ENCODE results near the gene FBXO36.

DNA sequence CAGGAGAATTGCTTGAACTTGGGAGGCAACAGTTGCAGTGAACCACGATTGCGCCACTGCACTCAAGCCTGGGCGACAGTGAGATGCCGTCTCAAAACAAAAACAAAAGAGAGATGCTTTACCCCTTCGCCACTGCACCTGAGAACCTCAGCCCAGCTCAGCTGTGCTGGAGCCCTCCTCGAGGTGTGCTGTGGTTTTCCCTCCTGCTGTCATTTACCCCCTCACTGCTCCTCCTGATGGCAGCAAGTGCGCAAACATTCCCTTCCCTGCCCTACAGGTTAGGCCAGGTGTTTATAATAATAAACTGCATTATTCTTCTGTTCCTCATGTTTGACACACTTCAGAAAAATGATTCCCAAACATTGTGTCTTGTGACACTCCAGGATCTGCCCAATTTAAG lies 8.4 kb downstream of the FBXO36 start:
- TF ChIP-seq, protein P1, sequence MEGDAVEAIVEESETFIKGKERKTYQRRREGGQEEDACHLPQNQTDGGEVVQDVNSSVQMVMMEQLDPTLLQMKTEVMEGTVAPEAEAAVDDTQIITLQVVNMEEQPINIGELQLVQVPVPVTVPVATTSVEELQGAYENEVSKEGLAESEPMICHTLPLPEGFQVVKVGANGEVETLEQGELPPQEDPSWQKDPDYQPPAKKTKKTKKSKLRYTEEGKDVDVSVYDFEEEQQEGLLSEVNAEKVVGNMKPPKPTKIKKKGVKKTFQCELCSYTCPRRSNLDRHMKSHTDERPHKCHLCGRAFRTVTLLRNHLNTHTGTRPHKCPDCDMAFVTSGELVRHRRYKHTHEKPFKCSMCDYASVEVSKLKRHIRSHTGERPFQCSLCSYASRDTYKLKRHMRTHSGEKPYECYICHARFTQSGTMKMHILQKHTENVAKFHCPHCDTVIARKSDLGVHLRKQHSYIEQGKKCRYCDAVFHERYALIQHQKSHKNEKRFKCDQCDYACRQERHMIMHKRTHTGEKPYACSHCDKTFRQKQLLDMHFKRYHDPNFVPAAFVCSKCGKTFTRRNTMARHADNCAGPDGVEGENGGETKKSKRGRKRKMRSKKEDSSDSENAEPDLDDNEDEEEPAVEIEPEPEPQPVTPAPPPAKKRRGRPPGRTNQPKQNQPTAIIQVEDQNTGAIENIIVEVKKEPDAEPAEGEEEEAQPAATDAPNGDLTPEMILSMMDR (IDR thresholded peaks at IDR 0.05; ENCODE audit: extremely low read depth in 1 of 2, insufficient read depth in 1 of 2, low read depth in 1 of 2, low read length in 2 of 2), result no peak
- no peak for TF ChIP-seq POLR2A (IDR thresholded peaks at IDR 0.05; ENCODE audit: low read depth, low read length)
- no peak for TF ChIP-seq EZH2 (IDR thresholded peaks at IDR 0.05; ENCODE audit: borderline replicate concordance, low read depth, low read length, severe bottlenecking)
